AML-193 (cell line): ENCODE results near the gene LIPI.
"Not testable (repeated sequence)": the region's sequence is repeated elsewhere in the genome, so short reads cannot be mapped to it uniquely, and the experiment has no call there.

Experiments
- DNase-seq, 2 experiments: peaks; one replicate each; lab custom pipeline; 2025; lab: John Stamatoyannopoulos, UW

Gene LIPI

DNA sequence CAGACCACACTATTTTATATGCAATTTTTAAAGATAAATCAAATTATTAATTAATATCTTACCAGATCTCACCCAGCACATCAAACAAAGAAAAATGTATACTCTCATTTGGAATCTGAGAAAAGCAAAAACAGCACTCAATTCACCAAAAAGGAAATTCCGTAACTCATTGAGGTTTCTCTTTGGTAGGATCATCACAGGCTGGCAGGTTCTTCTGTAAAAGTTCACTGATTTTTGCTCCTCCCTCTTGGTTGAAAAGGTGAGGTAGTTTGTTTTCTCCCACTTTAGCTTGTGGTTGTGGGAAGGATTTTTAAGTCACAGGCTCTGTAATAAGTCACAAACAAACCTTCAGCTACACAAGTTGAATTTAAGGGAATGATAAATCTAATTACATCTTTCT lies at the start of gene LIPI:
LIPI (minus strand) TSS at position 218 of the 400 bp plus-strand sequence; CDS start at position 108, 110 bp downstream.
- no peak for DNase-seq

GRCh38 chr21:14260174-14260764 lies 49.5 kb upstream of the LIPI start:
- DNase-seq = no peak

GRCh38 chr21:14259747-14260146 lies 49.0 kb upstream of the LIPI start:
- peak; percentile 31 to 70 for DNase-seq

DNA sequence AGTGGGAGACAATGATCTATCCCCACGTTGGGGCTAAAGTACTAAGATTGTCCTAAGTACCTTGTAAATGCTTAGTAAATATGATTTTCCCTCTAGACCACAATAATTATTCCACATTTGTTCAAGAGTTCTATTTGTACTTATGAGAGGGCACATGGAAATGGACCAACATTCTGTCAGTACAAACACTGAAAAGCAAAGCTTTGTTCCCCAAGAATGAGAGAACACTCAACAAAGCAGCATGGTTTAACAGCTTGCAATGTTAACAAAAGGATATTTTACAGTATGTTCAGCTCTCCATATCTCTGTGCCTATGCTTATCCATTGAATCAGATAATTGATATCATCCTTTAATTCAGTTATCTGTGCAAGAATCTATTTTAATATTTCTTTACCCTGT lies 40.6 kb upstream of the LIPI start:
- DNase-seq = no peak

- DNase-seq = no peak
Observed at GRCh38 chr21:14245711-14246110, 35.0 kb upstream of the LIPI start.

DNA sequence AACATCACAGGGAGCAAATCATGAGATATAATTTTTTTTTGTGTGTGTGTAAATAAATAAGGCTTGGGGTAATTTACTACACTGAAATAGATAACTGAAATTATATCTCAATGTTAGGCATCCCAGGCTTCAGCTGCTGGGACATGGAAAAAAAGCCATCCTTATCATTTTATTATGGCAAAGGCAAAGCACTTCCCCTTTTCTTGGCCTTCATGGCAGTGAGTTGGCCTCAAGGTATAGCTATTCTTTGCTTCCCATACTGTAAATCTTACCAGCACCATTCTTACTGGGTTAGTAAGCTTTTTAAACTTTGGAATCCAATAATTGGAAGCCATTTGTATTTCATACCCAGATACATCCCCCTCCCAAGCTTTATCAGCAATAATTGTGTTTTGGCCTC lies 34.2 kb upstream of the LIPI start:
- no peak for DNase-seq

DNA sequence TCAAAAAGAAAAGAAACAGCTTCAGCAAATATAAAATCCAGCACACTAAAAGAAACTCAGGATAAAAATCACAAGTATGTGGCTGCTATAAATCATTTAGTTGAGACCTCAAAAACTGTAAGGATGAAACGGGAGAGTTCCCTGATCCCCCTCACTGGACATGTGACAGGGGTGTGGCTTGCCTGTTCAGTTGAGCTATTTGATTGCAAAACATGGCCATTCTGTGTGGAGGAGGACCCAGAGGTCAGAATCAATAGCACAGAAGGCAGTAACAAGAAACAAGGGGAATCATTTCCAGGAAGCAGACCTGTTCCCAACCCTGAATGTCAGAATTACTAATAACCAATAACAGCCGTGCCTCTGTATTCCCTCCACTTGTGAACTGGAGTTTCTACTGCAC lies 33.1 kb upstream of the LIPI start:
- DNase-seq = peak in 1 of 2 experiments; percentile 3

DNA sequence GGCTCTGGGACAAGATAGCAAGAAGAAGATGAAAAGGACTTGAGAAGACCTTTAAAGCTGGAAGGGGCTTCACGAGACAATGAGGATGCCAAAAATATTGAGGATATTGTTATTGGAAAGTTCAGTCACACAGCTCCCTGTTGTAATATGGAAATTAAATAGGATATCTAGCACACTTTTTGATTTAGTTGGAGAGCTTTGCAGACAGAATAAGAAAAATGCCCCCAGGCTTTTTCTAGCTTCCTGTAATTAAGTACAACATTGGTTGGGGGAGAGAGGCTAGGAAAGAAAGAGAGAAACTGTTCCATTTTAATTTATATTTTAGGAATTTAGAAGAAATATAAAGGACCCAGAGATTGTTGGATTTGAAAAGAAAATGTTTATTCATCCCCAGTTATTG lies 32.7 kb upstream of the LIPI start:
- DNase-seq = no peak

DNA sequence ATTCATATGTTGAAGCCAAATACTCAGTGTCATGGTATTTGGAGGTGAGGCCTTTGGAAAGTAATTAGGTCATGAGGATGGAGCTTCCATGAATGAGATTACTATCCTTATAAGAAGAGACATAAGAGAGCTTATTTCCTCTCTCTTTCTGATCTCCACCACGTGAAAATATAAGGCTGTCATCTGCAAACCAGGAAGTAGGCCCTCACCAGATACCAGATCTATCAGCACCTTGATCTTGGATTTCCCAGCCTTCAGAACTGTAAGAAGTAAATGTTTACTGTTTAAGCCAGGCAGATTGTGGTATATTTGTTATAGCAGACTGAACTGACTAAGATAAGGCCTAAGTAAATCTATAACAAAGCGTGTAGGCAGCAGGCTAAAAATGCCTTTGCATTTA lies 30.5 kb upstream of the LIPI start:
- DNase-seq = peak in 1 of 2 experiments; percentile 17

- DNase-seq = peak; percentile 10 to 16
Observed at GRCh38 chr21:14239281-14239680, 28.5 kb upstream of the LIPI start.

DNA sequence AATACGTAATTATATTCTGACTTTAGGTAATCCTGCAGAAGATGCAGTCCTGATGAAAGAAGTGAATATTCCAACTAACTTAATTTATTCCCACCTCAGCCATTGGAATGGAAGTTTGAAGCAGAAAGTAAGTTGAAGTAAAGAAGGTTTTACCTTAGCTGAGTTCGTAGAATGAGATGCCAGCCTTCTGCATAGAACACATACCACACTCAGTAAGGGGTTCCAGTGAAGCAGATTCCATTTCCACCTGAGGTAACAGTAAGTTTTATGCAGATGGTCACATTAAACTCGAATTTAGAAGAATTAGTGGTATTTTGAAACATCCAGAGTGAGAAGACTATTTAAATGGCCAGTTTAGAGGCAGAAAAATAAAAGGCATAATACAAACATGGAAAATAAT lies 25.4 kb upstream of the LIPI start:
- no peak for DNase-seq

DNA sequence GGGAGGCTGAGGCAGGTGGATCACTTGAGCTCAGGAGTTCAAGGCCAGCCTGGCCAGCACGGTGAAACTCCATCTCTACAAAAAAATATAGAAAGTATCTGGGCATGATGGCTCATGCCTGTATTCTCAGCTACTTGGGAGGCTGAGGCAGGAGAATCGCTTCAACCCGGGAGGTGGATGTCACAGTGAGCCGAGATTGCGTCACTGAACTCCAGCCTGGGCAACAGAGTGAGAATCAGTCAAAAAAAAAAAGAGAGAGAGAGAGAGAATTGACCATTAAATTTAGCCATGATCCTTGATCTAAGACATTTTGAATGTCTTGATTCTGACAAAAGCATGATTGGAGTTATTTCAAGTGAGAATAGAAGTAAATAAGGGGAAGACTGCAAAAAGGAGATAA lies 24.3 kb upstream of the LIPI start:
- no peak for DNase-seq

DNA sequence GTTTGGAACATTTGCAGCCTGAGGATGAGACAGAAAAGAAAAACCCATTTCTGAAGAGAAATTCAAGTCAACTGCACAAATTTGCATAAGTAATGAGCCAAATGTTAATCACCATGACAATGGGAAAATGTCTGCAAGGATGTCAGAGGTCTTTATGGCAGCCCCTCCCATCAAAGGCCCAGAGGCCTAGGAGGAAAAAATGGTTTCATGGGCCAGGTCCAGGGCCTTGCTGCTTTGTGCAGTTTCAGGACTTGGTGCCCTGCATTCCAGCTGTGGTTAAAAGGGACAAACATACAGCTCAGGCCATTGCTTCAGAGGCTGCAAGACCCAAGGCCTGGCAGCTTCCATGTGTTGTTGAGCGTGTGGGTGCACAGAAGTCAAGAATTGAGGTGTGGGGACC lies 18.6 kb upstream of the LIPI start:
- DNase-seq = no peak

- no peak for DNase-seq
Observed at GRCh38 chr21:14223365-14223764, 12.6 kb upstream of the LIPI start.

DNA sequence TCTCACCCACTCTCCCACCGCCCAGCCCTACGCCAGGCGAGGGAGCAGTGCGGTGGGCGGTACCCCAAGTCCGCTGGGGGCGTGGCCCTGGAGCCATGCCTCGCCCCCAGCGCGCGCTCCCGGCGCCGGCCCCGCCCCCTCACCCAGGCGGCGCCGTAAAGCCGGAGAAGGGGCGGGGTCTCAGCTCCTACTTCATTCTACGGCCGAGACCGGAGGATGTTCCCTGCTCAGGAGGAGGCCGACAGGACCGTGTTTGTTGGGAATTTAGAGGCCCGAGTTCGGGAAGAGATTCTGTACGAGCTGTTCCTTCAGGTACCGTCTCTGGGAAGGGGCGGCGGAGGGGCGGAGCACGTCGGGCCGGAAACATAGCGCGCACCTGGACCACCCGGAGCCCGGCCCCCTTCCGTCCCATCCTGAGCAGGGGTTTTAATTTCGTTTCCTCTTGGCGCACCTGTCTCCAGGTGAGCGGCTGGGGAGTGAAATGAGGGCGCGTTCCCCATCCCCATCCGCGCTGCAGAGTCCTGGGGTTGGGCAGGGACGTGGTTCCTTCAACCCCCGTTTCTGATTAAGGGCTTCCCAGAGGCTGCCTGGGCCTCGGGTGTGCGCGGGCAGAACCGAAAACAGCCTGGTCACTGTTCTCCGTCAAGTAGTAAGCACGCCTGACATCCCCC lies 5.4 kb upstream of the LIPI start, which contains the start of gene RBM11:
RBM11 (plus strand) TSS at position 187 of the 671 bp plus-strand sequence; CDS start at position 217, 30 bp downstream.
- no peak for DNase-seq

DNA sequence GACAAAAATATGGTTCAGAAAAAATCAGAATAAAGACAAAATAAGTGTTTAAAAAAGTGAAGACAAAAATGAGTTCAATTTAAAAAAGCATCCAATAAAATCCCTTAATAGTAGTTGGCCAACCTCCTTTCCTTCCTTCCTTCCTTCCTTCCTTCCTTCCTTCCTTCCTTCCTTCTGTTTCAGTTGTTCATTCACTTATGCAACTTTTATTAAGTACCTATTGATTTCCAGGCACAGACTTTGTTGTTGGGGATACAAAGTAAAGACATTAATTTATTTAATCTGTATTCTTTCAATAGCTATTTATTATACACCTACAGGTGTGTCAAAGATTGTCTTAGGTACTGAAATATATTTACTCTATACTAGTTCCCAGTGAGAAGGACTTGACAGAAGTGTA lies 2.4 kb upstream of the LIPI start:
- DNase-seq = no peak

DNA sequence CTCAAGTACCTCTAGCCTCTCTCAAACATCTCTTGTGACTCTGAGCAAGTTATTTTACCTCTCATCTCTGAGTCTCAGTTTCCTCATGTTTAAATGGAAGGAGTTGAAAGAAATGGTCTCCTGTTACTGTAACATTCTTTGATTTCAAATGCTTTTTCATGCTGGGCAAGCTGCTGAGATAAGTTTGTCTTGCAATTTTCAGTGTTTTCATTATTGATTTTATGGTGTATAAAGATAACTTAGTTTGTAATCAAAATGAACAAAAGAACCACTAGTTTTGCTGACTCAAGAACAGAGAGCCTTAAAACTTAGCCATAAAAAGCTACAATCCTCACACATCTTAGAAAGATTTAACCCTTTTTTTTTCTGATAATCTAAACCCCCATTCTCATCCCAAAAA lies 4.5 kb downstream of the LIPI start:
- DNase-seq = no peak

DNA sequence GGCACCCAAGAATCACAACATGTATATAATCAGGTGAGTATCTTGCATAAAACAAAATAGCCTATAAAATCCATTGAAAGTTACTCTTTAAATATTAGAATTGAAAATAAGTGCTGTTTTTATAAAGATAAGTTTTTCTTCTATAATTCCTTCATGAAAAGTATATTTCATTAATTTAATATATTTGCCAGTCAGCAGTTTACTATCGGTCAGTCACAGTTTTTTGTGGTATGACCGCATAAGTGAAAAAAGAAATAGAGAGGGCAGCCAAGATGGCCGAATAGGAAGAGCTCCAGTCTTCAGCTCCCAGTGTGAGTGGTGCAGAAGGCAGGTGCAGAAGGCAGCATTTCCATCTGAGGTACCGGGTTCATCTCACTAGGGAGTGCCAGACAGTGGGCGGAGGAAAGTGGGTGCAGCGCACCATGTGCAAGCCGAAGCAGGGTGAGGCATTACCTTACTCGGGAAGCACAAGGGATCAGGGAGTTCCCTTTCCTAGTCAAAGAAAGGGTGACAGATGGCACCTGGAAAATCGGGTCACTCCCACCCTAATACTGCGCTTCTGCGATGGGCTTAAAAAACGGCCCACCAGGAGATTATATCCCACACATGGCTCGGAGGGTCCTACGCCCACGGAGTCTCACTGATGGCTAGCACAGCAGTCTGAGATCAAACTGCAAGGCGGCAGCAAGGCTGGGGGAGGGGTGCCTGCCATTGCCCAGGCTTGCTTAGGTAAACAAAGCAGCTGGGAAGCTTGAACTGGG lies 44.1 kb downstream of the LIPI start:
- DNase-seq = not testable (repeated sequence)

DNA sequence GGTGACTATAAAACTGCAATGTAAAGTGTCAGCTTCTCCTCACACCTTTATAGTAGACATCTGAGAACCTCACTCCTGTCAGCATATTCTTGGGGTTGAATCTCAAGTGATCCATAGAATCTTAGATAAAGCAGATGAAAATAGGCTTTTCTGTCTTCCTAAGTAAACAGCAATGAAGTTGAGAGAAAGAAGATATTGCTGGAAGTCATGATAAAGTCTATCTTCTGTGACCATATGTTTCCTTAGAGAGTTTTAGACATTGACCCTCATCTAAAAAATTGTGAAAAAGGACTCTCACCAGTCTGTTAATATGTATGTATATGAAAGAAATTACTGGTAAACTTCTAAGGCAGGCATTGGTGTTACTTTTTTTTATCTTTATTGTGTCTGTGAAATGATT lies 66.8 kb downstream of the LIPI start:
- DNase-seq = no peak

GRCh38 chr21:14124266-14124665 lies 86.5 kb downstream of the LIPI start:
- no peak for DNase-seq

GRCh38 chr21:14121719-14122118 lies 89.0 kb downstream of the LIPI start:
- DNase-seq = no peak

- peak; percentile 37 to 46 for DNase-seq
Observed at GRCh38 chr21:14120091-14120734, 90.5 kb downstream of the LIPI start.

- no peak for DNase-seq
Observed at GRCh38 chr21:14119038-14119437, 91.7 kb downstream of the LIPI start.
